Kidney (tissue), 14 donors: Measurements from ENCODE around the gene ZSCAN5B. TPM values are rescaled to one million over a fixed set of nuclear protein-coding genes. Genes with fewer than 3 reads are reported as not detected.
"Not testable (repeated sequence)": the region's sequence is repeated elsewhere in the genome, so short reads cannot be mapped to it uniquely, and the experiment has no call there.

Source experiments
- DNase-seq, 5 donors: peaks; one replicate each; pipeline ENCODE4 v3.0.0-alpha.2; 2013 to 2020
- FAIRE-seq: peaks from 2 replicates; lab custom pipeline; 2012; peaks lifted over from hg19 to GRCh38; lab: Jason Lieb, UNC
- H3K27ac ChIP-seq, 2 donors: one replicate each; pipeline ENCODE4 v1.7.0; 2013; ENCODE audit warnings: low read depth in 2 of 2, low read length in 2 of 2, inconsistent platforms in 1 of 2
- H3K27me3 ChIP-seq: one replicate; pipeline ENCODE4 v1.7.1; 2013; ENCODE audit warnings: low read length, inconsistent platforms; ENCODE audit not compliant: control insufficient read depth, insufficient read depth
- H3K36me3 ChIP-seq, 3 donors: one replicate each; pipeline versions ENCODE4 v1.7.0 to v1.7.1; 2013; ENCODE audit warnings: low read length in 3 of 3, control low read depth in 1 of 3, inconsistent platforms in 1 of 3; ENCODE audit not compliant: insufficient read depth in 3 of 3, control insufficient read depth in 2 of 3
- H3K4me1 ChIP-seq, 3 donors: one replicate each; pipeline versions ENCODE4 v1.7.0 to v1.7.1; 2013; ENCODE audit warnings: low read length in 3 of 3, inconsistent platforms in 1 of 3, low read depth in 1 of 3; ENCODE audit not compliant: control insufficient read depth in 2 of 3, insufficient read depth in 2 of 3
- H3K4me3 ChIP-seq, 3 donors: one replicate each; pipeline versions ENCODE4 v1.7.0 to v1.8.1; 2013; ENCODE audit warnings: low read length in 3 of 3, control low read depth in 1 of 3, inconsistent platforms in 1 of 3
- H3K9ac ChIP-seq, 3 donors: one replicate each; pipeline versions ENCODE4 v1.7.0 to v1.7.1; 2013; ENCODE audit warnings: low read length in 3 of 3, control low read depth in 1 of 3, inconsistent platforms in 1 of 3
- H3K9me3 ChIP-seq, 3 donors: one replicate each; pipeline versions ENCODE4 v1.7.0 to v1.7.1; 2013; ENCODE audit warnings: low read length in 3 of 3, control low read depth in 1 of 3, inconsistent platforms in 1 of 3; ENCODE audit not compliant: control insufficient read depth in 2 of 3, insufficient read depth in 1 of 3
- CTCF ChIP-seq: IDR thresholded peaks from 3 replicates; pipeline ENCODE4 v1.5.1; 2012; ENCODE audit warnings: mild to moderate bottlenecking, moderate library complexity, borderline replicate concordance; ENCODE audit not compliant: insufficient read depth; ENCODE audit errors: extremely low read depth
- intact Hi-C: fragments of 100-400 bp; cut with DNase I; formaldehyde crosslinking; loops from one replicate; pipeline ENCODE4 v1.11.1; 2022
- polyA plus RNA-seq: library from polyadenylated mRNA; stranded (reverse); fragments of 350-450 nt; fragmentation: Illumina TruSeq; extraction: RNeasy Lipid Tissue Mini Kit (QIAGEN cat#74804); gene quantifications from one replicate; pipeline ENCODE4 v1.2.3, GENCODE V29; 2014; ENCODE audit warnings: low read depth, low replicate concordance; ENCODE audit not compliant: insufficient read depth
- total RNA-seq: library from RNA; stranded (reverse); fragmentation: NEBNext Ultra II Directional; extraction: Animal tissue kit (Norgen Biotek cat#: 25700); gene quantifications from one replicate; pipeline ENCODE4 v1.2.1, GENCODE V29; 2021
- donor health status: control.
- donor health status: control.
- donor health status: control.
- donor health status: control.
- donor health status: control.
- donor health status: DM: yes; HTN: yes; CAD: no.
- donor health status: Normal renal cell carcinoma (clear cell type).

Gene ZSCAN5B
- total and polyA plus RNA-seq, 2 donors from 2014 or later = not detected

- DNase-seq = no peak
- H3K9ac ChIP-seq = no peak overlapping the region
- H3K9me3 ChIP-seq = no peaks in the 10 kb centered on the region
- intact Hi-C loops = no loop called here
- H3K27ac ChIP-seq = no peak overlapping the region
- no peaks in the 10 kb centered on the region for H3K4me1 ChIP-seq
- peaks cover 0 to 2% (median 0%) of the 10 kb centered on the region in 3 donors for H3K36me3 ChIP-seq
- FAIRE-seq = no peak
- no peaks in the 10 kb centered on the region for H3K27me3 ChIP-seq
- TF ChIP-seq CTCF = no peak
- H3K4me3 ChIP-seq = no peak overlapping the region
Observed at GRCh38 chr19:56222901-56223300, 25.3 kb upstream of the ZSCAN5B start.

- Histone ChIP-seq H3K9ac (no peak overlapping the region), H3K27me3 (no peaks in the 10 kb centered on the region), H3K4me1 (no peaks in the 10 kb centered on the region), H3K9me3 (no peaks in the 10 kb centered on the region), H3K4me3 (no peak overlapping the region), H3K27ac (no peak overlapping the region), H3K36me3 (peaks cover 0 to 2% (median 0%) of the 10 kb centered on the region in 3 donors)
- no peak for TF ChIP-seq CTCF
- intact Hi-C loops = no loop called here
- no peak for DNase-seq
- FAIRE-seq = no peak
Observed at GRCh38 chr19:56221851-56222250, 24.3 kb upstream of the ZSCAN5B start.

DNA sequence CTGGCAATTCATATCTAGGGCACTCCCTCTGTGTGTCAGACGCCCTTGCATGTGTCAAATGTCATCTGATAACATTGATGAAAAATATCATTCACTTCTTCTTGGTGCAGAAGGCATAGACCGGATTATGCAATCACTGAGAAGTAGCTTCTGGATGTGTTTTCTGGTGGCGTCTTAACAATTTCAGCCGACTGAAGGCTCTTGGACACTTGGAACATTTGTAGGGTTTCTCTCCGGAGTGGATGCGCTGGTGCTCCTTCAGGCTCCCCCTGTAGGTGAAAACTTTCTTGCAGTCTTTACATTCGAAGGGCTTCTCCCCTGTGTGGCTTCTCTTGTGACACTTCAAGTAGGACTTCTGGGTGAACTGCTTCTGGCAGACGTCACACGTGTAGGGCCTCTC is 23.9 kb upstream of the ZSCAN5B start:
- H3K27ac ChIP-seq, H3K9me3 ChIP-seq, H3K36me3 ChIP-seq, H3K9ac ChIP-seq, H3K4me3 ChIP-seq, FAIRE-seq, intact Hi-C loops, H3K4me1 ChIP-seq, H3K27me3 ChIP-seq: not testable (repeated sequence)
- peak in 2 of 5 donors; percentile 6 to 32 for DNase-seq

- Histone ChIP-seq H3K27me3 (no peaks in the 10 kb centered on the region), H3K4me3 (no peak overlapping the region), H3K36me3 (peaks cover 0 to 2% (median 0%) of the 10 kb centered on the region in 3 donors), H3K9me3 (no peaks in the 10 kb centered on the region), H3K4me1 (no peaks in the 10 kb centered on the region), H3K27ac (no peak overlapping the region), H3K9ac (no peak overlapping the region)
- DNase-seq (no peak), FAIRE-seq (no peak)
- intact Hi-C loops = no loop called here
- no peak for TF ChIP-seq CTCF
Observed at GRCh38 chr19:56218961-56219360, 21.4 kb upstream of the ZSCAN5B start.
